GM19452 (cell line): ENCODE results near the gene BEST4.
"Not testable (repeated sequence)": the region's sequence is repeated elsewhere in the genome, so short reads cannot be mapped to it uniquely, and the experiment has no call there.

Source experiments
- ATAC-seq: cut with Tn5 transposase; IDR thresholded peaks from one replicate; pipeline ENCODE4 v1.9.1; 2021; ENCODE audit not compliant: unreplicated experiment

BEST4 gene

GRCh38 chr1:44803062-44803311 lies 15.0 kb upstream of the BEST4 start:
- no peak for ATAC-seq

- ATAC-seq, result no peak
These were observed 14.5 kb upstream of the BEST4 start for GRCh38 chr1:44802306-44803061.

GRCh38 chr1:44801491-44802305 lies 13.7 kb upstream of the BEST4 start:
- no peak for ATAC-seq

- ATAC-seq, result peak; percentile 78
These were observed 12.0 kb upstream of the BEST4 start, which contains the start of gene PLK3 for GRCh38 chr1:44799770-44800584. Gene PLK3, plus strand, starts transcription at chr1:44800377. Its CDS starts 87 bp downstream, at chr1:44800464.

GRCh38 chr1:44798481-44799365 lies 10.8 kb upstream of the BEST4 start:
- no peak for ATAC-seq

- ATAC-seq, result not testable (repeated sequence)
These were observed 9.9 kb upstream of the BEST4 start for GRCh38 chr1:44797886-44798285.

GRCh38 chr1:44792736-44793502 lies 4.9 kb upstream of the BEST4 start:
- no peak for ATAC-seq

GRCh38 chr1:44790968-44791801 lies 3.2 kb upstream of the BEST4 start:
- ATAC-seq, result no peak

- no peak for ATAC-seq
These were observed 464 bp downstream of the BEST4 start for GRCh38 chr1:44787506-44787905.

GRCh38 chr1:44786841-44787426 lies 1.0 kb downstream of the BEST4 start:
- ATAC-seq, result no peak

GRCh38 chr1:44786138-44786840 lies 1.7 kb downstream of the BEST4 start:
- no peak for ATAC-seq

- ATAC-seq, result no peak
These were observed 2.4 kb downstream of the BEST4 start for GRCh38 chr1:44785501-44786137.

GRCh38 chr1:44785029-44785380 lies 3.0 kb downstream of the BEST4 start:
- no peak for ATAC-seq

- ATAC-seq, result no peak
These were observed 3.6 kb downstream of the BEST4 start for GRCh38 chr1:44784094-44785028.

GRCh38 chr1:44783697-44784093 lies 4.3 kb downstream of the BEST4 start:
- no peak for ATAC-seq

GRCh38 chr1:44780583-44781121 lies 7.3 kb downstream of the BEST4 start:
- no peak for ATAC-seq
